HUES64 (cell line): ENCODE data around the gene ULBP1.
"Not testable (repeated sequence)": the region's sequence is repeated elsewhere in the genome, so short reads cannot be mapped to it uniquely, and the experiment has no call there.

ENCODE experiments used
- H3K27ac ChIP-seq: 2 replicates; pipeline ENCODE4 v1.7.0; 2013; ENCODE audit warnings: low read depth, low read length, inconsistent platforms
- H3K27me3 ChIP-seq: 2 replicates; pipeline ENCODE4 v1.6.1; 2013; ENCODE audit warnings: mild to moderate bottlenecking, low read length; ENCODE audit not compliant: insufficient read depth
- H3K36me3 ChIP-seq: 2 replicates; pipeline ENCODE4 v1.6.1; 2013; ENCODE audit warnings: mild to moderate bottlenecking, low read length; ENCODE audit not compliant: insufficient read depth
- H3K4me1 ChIP-seq: 2 replicates; pipeline ENCODE4 v1.6.1; 2013; ENCODE audit warnings: mild to moderate bottlenecking, low read length, moderate library complexity; ENCODE audit not compliant: insufficient read depth
- H3K4me3 ChIP-seq: 2 replicates; pipeline ENCODE4 v1.5.1; 2013; ENCODE audit warnings: mild to moderate bottlenecking, low read length, moderate library complexity
- H3K9ac ChIP-seq: 2 replicates; pipeline ENCODE4 v1.6.1; 2013; ENCODE audit warnings: mild to moderate bottlenecking, low read depth, low read length
- H3K9me3 ChIP-seq: 2 replicates; pipeline ENCODE4 v1.6.1; 2013; ENCODE audit warnings: low read depth, low read length; ENCODE audit not compliant: insufficient read depth
- WGBS: fragments of 150-250, 120-280 bp; methylation state at CpG from one replicate; pipeline ENCODE4 v1.1.7; 2013; ENCODE audit warnings: missing lambda C conversion rate; 5-methylcytosine and 5-hydroxymethylcytosine counted together

The ULBP1 gene

GRCh38 chr6:149942461-149942829 lies 21.3 kb upstream of the ULBP1 start:
- Histone ChIP-seq H3K4me1 (no peaks in the 10 kb centered on the region), H3K9me3 (peaks cover 3% of the 10 kb centered on the region; the same call in 1 of the 2 replicates), H3K9ac (no peak overlapping the region), H3K27ac (no peak overlapping the region), H3K36me3 (no peaks in the 10 kb centered on the region), H3K4me3 (peak overlapping the region; percentile 67), H3K27me3 (peaks cover 82% of the 10 kb centered on the region)
- 9% methylated on average over 11 of the region's 13 CpGs for WGBS

- WGBS = 79% methylated on average over 5 of the region's 5 CpGs
- H3K4me3 ChIP-seq, H3K9ac ChIP-seq, H3K27ac ChIP-seq, H3K4me1 ChIP-seq, H3K9me3 ChIP-seq, H3K36me3 ChIP-seq: not testable (repeated sequence)
- H3K27me3 ChIP-seq = peaks cover 80% of the 10 kb centered on the region
These were observed 20.4 kb upstream of the ULBP1 start for GRCh38 chr6:149943321-149943720.

- not testable (repeated sequence) for H3K36me3 ChIP-seq, H3K4me1 ChIP-seq, H3K27ac ChIP-seq, H3K9me3 ChIP-seq, H3K4me3 ChIP-seq, H3K9ac ChIP-seq
- peaks cover 79% of the 10 kb centered on the region for H3K27me3 ChIP-seq
- WGBS = 84% methylated on average over 3 of the region's 6 CpGs
These were observed 18.5 kb upstream of the ULBP1 start for GRCh38 chr6:149945276-149945675.

GRCh38 chr6:149946631-149947030 lies 17.1 kb upstream of the ULBP1 start:
- peaks cover 79% of the 10 kb centered on the region for H3K27me3 ChIP-seq
- 67% methylated on average over 7 of the region's 7 CpGs for WGBS
- not testable (repeated sequence) for H3K36me3 ChIP-seq, H3K27ac ChIP-seq, H3K4me3 ChIP-seq, H3K4me1 ChIP-seq, H3K9ac ChIP-seq, H3K9me3 ChIP-seq

GRCh38 chr6:149947533-149947932 lies 16.2 kb upstream of the ULBP1 start:
- WGBS = no CpG with 5 or more reads among the region's 1 CpG

GRCh38 chr6:149948011-149948410 lies 15.7 kb upstream of the ULBP1 start:
- no peak overlapping the region for H3K27ac ChIP-seq
- no peaks in the 10 kb centered on the region for H3K9me3 ChIP-seq
- H3K27me3 ChIP-seq = peaks cover 79% of the 10 kb centered on the region
- H3K4me3 ChIP-seq = no peak overlapping the region
- H3K4me1 ChIP-seq = no peaks in the 10 kb centered on the region
- 54% methylated on average over 1 of the region's 1 CpG for WGBS
- H3K9ac ChIP-seq = no peak overlapping the region
- H3K36me3 ChIP-seq = no peaks in the 10 kb centered on the region

More at GRCh38 chr6:149947533-149947932, 16.2 kb upstream of the ULBP1 start:
- H3K9ac ChIP-seq, H3K4me1 ChIP-seq, H3K36me3 ChIP-seq, H3K9me3 ChIP-seq, H3K27ac ChIP-seq, H3K4me3 ChIP-seq: not testable (repeated sequence)
- H3K27me3 ChIP-seq = peaks cover 79% of the 10 kb centered on the region

GRCh38 chr6:149948616-149949015 lies 15.1 kb upstream of the ULBP1 start:
- no peak overlapping the region for H3K27ac ChIP-seq
- no peak overlapping the region for H3K9ac ChIP-seq
- H3K36me3 ChIP-seq = no peaks in the 10 kb centered on the region
- H3K4me1 ChIP-seq = no peaks in the 10 kb centered on the region
- H3K9me3 ChIP-seq = no peaks in the 10 kb centered on the region
- 78% methylated on average over 5 of the region's 5 CpGs for WGBS
- H3K27me3 ChIP-seq = peaks cover 79% of the 10 kb centered on the region
- no peak overlapping the region for H3K4me3 ChIP-seq

- H3K9me3 ChIP-seq = no peaks in the 10 kb centered on the region
- 61% methylated on average over 8 of the region's 8 CpGs for whole genome bisulfite sequencing
- H3K27me3 ChIP-seq = peaks cover 85% of the 10 kb centered on the region
- H3K4me1 ChIP-seq = no peaks in the 10 kb centered on the region
- no peak overlapping the region for H3K9ac ChIP-seq
- H3K36me3 ChIP-seq = no peaks in the 10 kb centered on the region
- H3K4me3 ChIP-seq = no peak overlapping the region
- no peak overlapping the region for H3K27ac ChIP-seq
These were observed 13.3 kb upstream of the ULBP1 start for GRCh38 chr6:149950423-149950822.

- H3K36me3 ChIP-seq = no peaks in the 10 kb centered on the region
These were observed 12.6 kb upstream of the ULBP1 start for GRCh38 chr6:149951096-149951495.

GRCh38 chr6:149951626-149952025 lies 12.1 kb upstream of the ULBP1 start:
- H3K36me3 ChIP-seq = no peaks in the 10 kb centered on the region
- H3K4me3 ChIP-seq = no peak overlapping the region
- no peaks in the 10 kb centered on the region for H3K4me1 ChIP-seq
- no peaks in the 10 kb centered on the region for H3K9me3 ChIP-seq
- 89% methylated on average over 3 of the region's 3 CpGs for WGBS
- H3K9ac ChIP-seq = no peak overlapping the region
- H3K27me3 ChIP-seq = peaks cover 90% of the 10 kb centered on the region
- no peak overlapping the region for H3K27ac ChIP-seq

More at GRCh38 chr6:149951096-149951495, 12.6 kb upstream of the ULBP1 start:
- Histone ChIP-seq H3K27ac (no peak overlapping the region), H3K9me3 (no peaks in the 10 kb centered on the region), H3K9ac (no peak overlapping the region), H3K4me1 (no peaks in the 10 kb centered on the region), H3K27me3 (peaks cover 90% of the 10 kb centered on the region), H3K4me3 (no peak overlapping the region)
- 92% methylated on average over 9 of the region's 9 CpGs for WGBS

- H3K9me3 ChIP-seq, H3K27ac ChIP-seq, H3K36me3 ChIP-seq, H3K4me1 ChIP-seq, H3K4me3 ChIP-seq, H3K9ac ChIP-seq: not testable (repeated sequence)
- 56% methylated on average over 2 of the region's 2 CpGs for WGBS
- peaks cover 96% of the 10 kb centered on the region for H3K27me3 ChIP-seq
These were observed 10.4 kb upstream of the ULBP1 start for GRCh38 chr6:149953390-149953789.

- no CpG with 5 or more reads among the region's 10 CpGs for WGBS
- H3K4me1 ChIP-seq, H3K9ac ChIP-seq, H3K36me3 ChIP-seq, H3K9me3 ChIP-seq, H3K27ac ChIP-seq, H3K4me3 ChIP-seq: not testable (repeated sequence)
- H3K27me3 ChIP-seq = peaks cover 93% of the 10 kb centered on the region
These were observed 9.8 kb upstream of the ULBP1 start for GRCh38 chr6:149953934-149954327.
